GM19193 (cell line): ENCODE results near the gene ZFP92.

Experiments
- POLR2A ChIP-seq: IDR thresholded peaks from 4 replicates; pipeline ENCODE4 v1.6.1; 2011; ENCODE audit not compliant: insufficient read depth, insufficient read length; ENCODE audit errors: extremely low read depth

ZFP92 gene

GRCh38 chrX:153448556-153449367 is 37.5 kb downstream of the ZFP92 start:
- no peak for TF ChIP-seq POLR2A

DNA sequence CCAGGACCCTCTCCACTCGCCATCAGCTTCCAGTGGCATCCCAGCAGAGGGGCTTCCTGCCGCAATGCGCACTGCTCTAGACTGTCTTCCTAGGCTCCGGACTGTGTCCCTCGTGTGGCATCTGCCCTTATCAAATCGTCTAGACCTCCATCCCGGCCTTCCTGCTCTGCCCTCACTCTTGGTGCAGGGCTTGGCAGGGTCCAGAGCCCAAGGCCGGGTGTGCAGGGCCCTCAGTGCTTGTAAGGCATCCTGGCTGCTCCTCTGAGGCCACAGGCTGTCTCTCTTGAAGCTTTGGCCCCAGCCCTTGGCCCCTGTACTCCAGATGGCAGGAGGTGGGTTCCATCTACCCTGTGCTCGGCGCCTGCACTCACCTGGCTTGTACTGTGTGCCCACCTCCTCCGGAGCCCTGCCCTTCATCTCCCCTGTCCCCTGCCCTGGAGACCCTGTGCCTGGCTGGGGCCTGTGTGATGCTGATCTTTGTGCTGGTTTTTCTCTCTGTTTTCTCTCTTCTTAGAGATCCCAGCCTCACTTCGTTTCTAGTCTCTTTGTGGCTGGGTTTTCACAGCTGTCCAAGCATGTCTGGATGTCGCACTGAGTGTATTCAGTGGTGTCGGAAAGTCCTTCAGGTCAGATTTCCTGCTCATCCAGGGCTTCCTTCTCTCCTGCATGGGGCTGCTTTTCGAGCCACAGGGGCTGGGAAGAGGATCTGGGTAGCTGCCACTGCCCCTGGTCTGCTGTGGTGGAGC is 38.3 kb downstream of the ZFP92 start:
- no peak for TF ChIP-seq POLR2A

DNA sequence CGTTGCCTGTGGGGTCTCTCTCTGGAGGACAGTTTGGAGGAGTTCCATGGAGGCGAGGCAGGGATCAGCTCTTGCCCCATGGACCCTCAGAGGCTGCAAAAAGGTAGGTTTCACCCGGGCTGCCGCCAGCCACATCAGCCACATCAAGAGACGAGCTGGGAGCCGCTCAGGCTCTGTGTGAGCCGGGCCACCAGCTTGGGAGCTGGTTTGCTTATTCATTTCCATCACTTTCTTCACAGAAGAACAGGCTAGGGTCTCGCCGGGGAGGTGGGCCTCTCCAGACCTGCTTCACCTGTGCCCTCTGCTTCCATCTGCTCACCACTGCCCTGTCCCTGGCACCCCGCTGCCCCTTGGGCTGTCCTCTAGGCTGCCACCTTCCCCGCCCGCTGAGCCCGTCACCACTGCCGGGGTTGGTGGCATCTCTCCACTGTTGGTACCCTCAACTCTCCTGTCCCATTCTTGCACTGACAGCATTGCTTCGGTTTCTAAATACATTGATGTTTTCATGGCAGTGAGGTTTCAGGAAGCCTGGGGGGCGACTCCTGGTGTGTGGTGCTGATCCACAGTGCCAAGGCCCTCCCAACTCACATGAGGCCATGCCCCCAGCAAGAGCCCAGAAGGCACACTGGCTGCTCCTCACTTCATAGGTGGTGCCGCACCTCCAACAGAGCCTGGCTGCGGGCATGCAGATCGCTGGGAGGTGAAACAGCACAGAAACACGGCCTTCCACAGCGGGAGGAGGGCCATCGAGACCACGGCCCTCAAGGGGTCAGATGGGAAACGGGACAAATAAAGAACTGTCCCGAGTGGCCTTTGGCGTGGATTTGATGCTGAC is 39.1 kb downstream of the ZFP92 start:
- TF ChIP-seq POLR2A = no peak

GRCh38 chrX:153450949-153451277 is 39.6 kb downstream of the ZFP92 start:
- no peak for TF ChIP-seq POLR2A

- TF ChIP-seq POLR2A = no peak
These were observed 43.8 kb downstream of the ZFP92 start for GRCh38 chrX:153454901-153455550.

- no peak for TF ChIP-seq POLR2A
These were observed 44.3 kb downstream of the ZFP92 start for GRCh38 chrX:153455571-153455970.

DNA sequence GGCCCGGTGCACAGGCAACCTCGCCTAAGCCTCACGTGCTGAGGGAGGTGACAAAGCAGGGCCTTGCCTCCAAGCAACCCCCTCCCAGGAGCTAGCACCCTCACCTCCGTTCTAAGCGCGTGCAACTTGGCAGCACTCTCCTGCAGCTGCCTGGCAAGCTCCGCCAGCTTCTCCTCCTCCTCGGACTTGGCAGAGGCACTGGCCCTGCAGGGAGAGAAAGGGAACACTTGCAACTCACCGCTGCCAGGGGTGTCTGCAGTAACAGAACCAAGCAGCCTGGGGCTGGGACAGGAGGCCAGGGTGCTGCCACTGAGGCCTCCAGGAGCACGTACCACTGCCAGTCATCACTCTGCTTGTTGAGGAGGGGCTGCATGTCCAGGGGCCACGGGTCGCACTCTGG is 44.9 kb downstream of the ZFP92 start:
- no peak for TF ChIP-seq POLR2A

- TF ChIP-seq POLR2A = no peak
These were observed 45.4 kb downstream of the ZFP92 start for GRCh38 chrX:153456704-153457103.

DNA sequence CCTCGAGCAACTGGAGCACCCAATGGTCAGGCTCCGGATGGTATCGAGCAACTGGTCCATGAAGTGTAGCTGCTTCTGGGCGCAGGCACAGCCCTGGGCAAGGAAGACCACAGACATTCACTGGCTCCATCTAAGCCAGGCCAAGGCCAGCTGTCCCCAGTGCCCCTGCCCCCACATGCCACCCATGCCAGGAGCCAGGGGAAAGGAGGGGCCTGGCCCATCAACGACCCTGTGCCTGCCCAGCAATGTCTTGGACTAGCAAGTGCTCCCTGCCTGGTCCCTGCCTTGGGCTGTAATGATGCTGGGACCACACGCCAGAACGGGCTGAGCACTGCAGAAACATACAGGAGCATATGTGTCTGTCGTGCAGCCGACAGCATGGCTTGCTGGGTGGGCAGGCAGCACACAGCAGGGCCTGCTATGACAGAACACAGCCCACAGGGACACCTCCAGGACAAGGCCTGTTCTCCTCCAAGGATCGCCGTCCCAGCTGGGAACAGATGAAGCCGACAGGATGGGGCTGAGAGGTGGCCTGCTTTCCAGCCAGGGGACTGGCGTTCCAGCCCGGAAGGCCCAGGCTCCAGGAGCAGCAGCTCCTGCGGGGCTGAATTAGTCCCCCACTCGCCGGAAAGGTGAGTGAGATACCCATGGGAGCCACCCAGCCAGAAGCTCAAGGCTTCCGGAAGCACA is 46.0 kb downstream of the ZFP92 start:
- TF ChIP-seq POLR2A = no peak

GRCh38 chrX:153457827-153458466 is 46.7 kb downstream of the ZFP92 start:
- TF ChIP-seq POLR2A = no peak

DNA sequence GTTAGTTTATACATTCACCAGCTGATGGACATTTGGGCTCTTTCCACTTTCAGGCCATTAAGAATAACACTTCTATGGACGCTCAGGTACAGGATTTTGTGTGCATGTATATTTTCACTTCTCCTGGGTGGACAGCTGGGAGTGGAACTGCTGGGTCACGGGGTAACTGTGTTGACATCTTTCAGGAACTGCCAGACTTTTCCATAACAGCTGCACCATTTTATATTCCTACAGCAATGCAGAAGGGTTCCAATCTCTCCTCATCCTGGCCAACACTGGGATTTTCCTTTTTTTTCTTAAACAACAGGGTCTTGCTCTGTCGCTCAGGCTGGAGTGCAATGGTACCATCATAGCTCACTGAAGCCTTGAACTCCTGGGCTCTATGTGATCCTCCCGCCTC is 47.2 kb downstream of the ZFP92 start:
- TF ChIP-seq POLR2A = no peak

- no peak for TF ChIP-seq POLR2A
These were observed 48.7 kb downstream of the ZFP92 start for GRCh38 chrX:153459986-153460385.

DNA sequence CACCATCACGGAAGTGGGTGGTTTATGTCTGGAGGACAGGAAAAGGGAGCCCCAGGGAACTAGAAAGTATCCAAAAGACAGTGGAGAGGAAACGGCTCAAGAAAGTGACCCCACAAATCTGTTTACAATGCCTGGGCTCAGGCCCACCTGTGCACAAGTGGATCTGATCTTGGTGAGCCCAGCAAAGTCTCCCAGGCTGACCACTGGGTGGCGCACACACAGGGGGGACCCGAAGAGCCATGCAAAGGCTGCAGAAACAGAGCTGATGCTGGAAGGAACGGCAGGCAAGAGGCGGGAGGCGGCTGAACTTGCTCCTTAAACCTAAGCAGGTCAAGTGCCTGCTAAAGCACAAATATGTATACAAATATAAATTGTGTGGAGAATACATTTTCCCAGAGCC is 49.6 kb downstream of the ZFP92 start:
- no peak for TF ChIP-seq POLR2A
